MM.1S (cell line): ENCODE measurements around the gene C1orf210.

Experiments
- DNase-seq: peaks from one replicate; pipeline ENCODE4 v3.0.0-alpha.2; 2015
- H2AFZ ChIP-seq: fragments of 300-600 bp; sonication (generic); 2 replicates; pipeline ENCODE4 v1.6.0; 2016; ENCODE audit warnings: antibody characterized with exemption, low read length
- H3F3A ChIP-seq: fragments of 300-600 bp; sonication (generic); 2 replicates; pipeline ENCODE4 v1.6.1; 2016; ENCODE audit warnings: mild to moderate bottlenecking, antibody characterized with exemption, low read length, moderate library complexity, mixed read lengths; ENCODE audit not compliant: insufficient read depth
- H3K27ac ChIP-seq: fragments of 300-600 bp; sonication (generic); 2 replicates; pipeline ENCODE4 v1.5.1; 2016; ENCODE audit warnings: mild to moderate bottlenecking, low read length
- H3K27me3 ChIP-seq: fragments of 300-600 bp; sonication (generic); replicated peaks from 2 replicates; pipeline ENCODE4 v1.6.0; 2016; ENCODE audit warnings: low read length; ENCODE audit not compliant: insufficient read depth
- H3K36me3 ChIP-seq: fragments of 300-600 bp; sonication (generic); replicated peaks from 2 replicates; pipeline ENCODE4 v1.6.1; 2016; ENCODE audit warnings: mild to moderate bottlenecking, low read length, mixed read lengths; ENCODE audit not compliant: insufficient read depth
- H3K4me1 ChIP-seq: fragments of 300-600 bp; sonication (generic); 2 replicates; pipeline ENCODE4 v1.6.1; 2016; ENCODE audit warnings: low read length, mixed read lengths
- H3K4me2 ChIP-seq: fragments of 300-600 bp; sonication (generic); 2 replicates; pipeline ENCODE4 v1.6.0; 2016; ENCODE audit warnings: low read depth, low read length
- H3K4me3 ChIP-seq: fragments of 300-600 bp; sonication (generic); 2 replicates; pipeline ENCODE4 v1.5.1; 2016; ENCODE audit warnings: low read length, mixed read lengths
- H3K79me2 ChIP-seq: fragments of 300-600 bp; sonication (generic); 2 replicates; pipeline ENCODE4 v1.6.1; 2016; ENCODE audit warnings: mixed run types, low read length, mixed read lengths
- H3K9ac ChIP-seq: fragments of 300-600 bp; sonication (generic); 2 replicates; pipeline ENCODE4 v1.6.1; 2016; ENCODE audit warnings: low read length, mixed read lengths
- H3K9me2 ChIP-seq: fragments of 300-600 bp; sonication (generic); replicated peaks from 2 replicates; pipeline ENCODE4 v1.6.1; 2016; ENCODE audit warnings: mild to moderate bottlenecking, low read length, mixed read lengths; ENCODE audit not compliant: insufficient read depth
- H3K9me3 ChIP-seq: fragments of 300-600 bp; sonication (generic); replicated peaks from 2 replicates; pipeline ENCODE4 v1.6.1; 2016; ENCODE audit warnings: mild to moderate bottlenecking, low read length, mixed read lengths; ENCODE audit not compliant: insufficient read depth
- H4K20me1 ChIP-seq: fragments of 300-600 bp; sonication (generic); 2 replicates; pipeline ENCODE4 v1.6.1; 2016; ENCODE audit warnings: mild to moderate bottlenecking, low read length, moderate library complexity, mixed read lengths; ENCODE audit not compliant: insufficient read depth
- CTCF ChIP-seq: fragments of 300-600 bp; sonication (generic); IDR thresholded peaks from 2 replicates; pipeline ENCODE4 v1.5.1; 2016; ENCODE audit warnings: antibody characterized with exemption, low read length, mixed read lengths
- EZH2 ChIP-seq: fragments of 300-600 bp; sonication (generic); optimal IDR thresholded peaks from 2 replicates; pipeline ENCODE3; 2017; ENCODE audit warnings: low read depth, mild to moderate bottlenecking, antibody characterized with exemption, low read length, mixed read lengths
- EZH2phosphoT487 ChIP-seq: fragments of 300-600 bp; sonication (generic); IDR thresholded peaks from 2 replicates; pipeline ENCODE4 v1.6.1; 2018; ENCODE audit warnings: antibody characterized with exemption, low read length

Gene C1orf210

GRCh38 chr1:43324810-43325209 is 39.4 kb upstream of the C1orf210 start:
- no peak for DNase-seq
- Histone ChIP-seq H3K36me3 (no peaks in the 10 kb centered on the region), H3K4me3 (no peak overlapping the region), H3K9ac (no peak overlapping the region), H3K9me3 (no peaks in the 10 kb centered on the region), H3F3A (no peaks in the 10 kb centered on the region), H4K20me1 (no peaks in the 10 kb centered on the region), H3K27me3 (no peaks in the 10 kb centered on the region), H3K9me2 (no peaks in the 10 kb centered on the region), H3K79me2 (no peaks in the 10 kb centered on the region), H3K27ac (no peak overlapping the region), H3K4me1 (no peaks in the 10 kb centered on the region), H3K4me2 (no peak overlapping the region), H2AFZ (no peak overlapping the region)
- TF ChIP-seq EZH2phosphoT487 (no peak), CTCF (no peak), EZH2 (no peak)

GRCh38 chr1:43322506-43322905 is 37.1 kb upstream of the C1orf210 start:
- Histone ChIP-seq H4K20me1 (no peaks in the 10 kb centered on the region), H3K9ac (no peak overlapping the region), H3K79me2 (no peaks in the 10 kb centered on the region), H3K9me3 (no peaks in the 10 kb centered on the region), H3K9me2 (no peaks in the 10 kb centered on the region), H3F3A (no peaks in the 10 kb centered on the region), H3K27ac (no peak overlapping the region), H3K4me2 (no peak overlapping the region), H3K27me3 (no peaks in the 10 kb centered on the region), H2AFZ (no peak overlapping the region), H3K4me1 (no peaks in the 10 kb centered on the region), H3K4me3 (no peak overlapping the region), H3K36me3 (no peaks in the 10 kb centered on the region)
- no peak for DNase-seq
- TF ChIP-seq EZH2 (no peak), CTCF (no peak), EZH2phosphoT487 (no peak)

GRCh38 chr1:43321331-43321891 is 36.0 kb upstream of the C1orf210 start:
- TF ChIP-seq EZH2phosphoT487 (no peak), EZH2 (no peak), CTCF (no peak)
- no peaks in the 10 kb centered on the region for H3K36me3 ChIP-seq
- H3K4me2 ChIP-seq, result no peak overlapping the region
- H3K4me1 ChIP-seq, result no peaks in the 10 kb centered on the region
- no peak overlapping the region for H2AFZ ChIP-seq
- H3F3A ChIP-seq, result no peaks in the 10 kb centered on the region
- DNase-seq, result no peak
- no peak overlapping the region for H3K9ac ChIP-seq
- no peak overlapping the region for H3K27ac ChIP-seq
- H3K79me2 ChIP-seq, result no peaks in the 10 kb centered on the region
- no peaks in the 10 kb centered on the region for H3K27me3 ChIP-seq
- no peaks in the 10 kb centered on the region for H3K9me3 ChIP-seq
- H3K4me3 ChIP-seq, result no peak overlapping the region
- no peaks in the 10 kb centered on the region for H4K20me1 ChIP-seq
- no peaks in the 10 kb centered on the region for H3K9me2 ChIP-seq
